Ureter (tissue), 1 donor: ENCODE data around the gene EHD2. TPM values are rescaled to one million over a fixed set of nuclear protein-coding genes. Genes with fewer than 3 reads are reported as not detected.
"Not testable (repeated sequence)": the region's sequence is repeated elsewhere in the genome, so short reads cannot be mapped to it uniquely, and the experiment has no call there.

Source experiments
- DNase-seq: peaks from one replicate; pipeline ENCODE4 v3.0.0-alpha.2; 2020; ENCODE audit warnings: low spot score
- total RNA-seq: library from RNA; stranded (reverse); gene quantifications from one replicate; pipeline ENCODE4 v1.2.4, GENCODE V29; 2023
- donor health status: DM: yes; HTN: yes; CAD: no.

The EHD2 gene
- total RNA-seq, 1 donor from 2014 or later: 126 TPM

DNA sequence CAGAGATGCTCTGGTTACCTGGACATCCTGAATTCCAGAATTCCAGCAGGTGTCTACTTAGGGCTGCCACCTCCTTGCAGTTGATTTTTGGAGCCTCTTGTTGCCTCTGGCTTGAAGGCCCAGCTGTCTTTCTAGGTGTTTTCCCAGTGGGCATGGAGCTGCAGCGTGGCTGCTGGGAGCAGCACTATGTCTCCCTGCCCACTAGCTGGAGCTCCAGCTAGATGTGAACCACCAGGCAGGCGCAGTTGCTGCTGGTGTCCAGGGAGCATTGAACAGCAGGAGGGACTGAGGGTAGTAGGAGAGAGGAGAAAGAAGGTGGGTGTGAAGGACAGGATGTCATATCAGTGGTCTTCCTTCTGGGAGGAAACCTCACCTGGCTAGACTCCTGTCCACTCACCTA is 55.4 kb downstream of the EHD2 start:
- DNase-seq: no peak

DNA sequence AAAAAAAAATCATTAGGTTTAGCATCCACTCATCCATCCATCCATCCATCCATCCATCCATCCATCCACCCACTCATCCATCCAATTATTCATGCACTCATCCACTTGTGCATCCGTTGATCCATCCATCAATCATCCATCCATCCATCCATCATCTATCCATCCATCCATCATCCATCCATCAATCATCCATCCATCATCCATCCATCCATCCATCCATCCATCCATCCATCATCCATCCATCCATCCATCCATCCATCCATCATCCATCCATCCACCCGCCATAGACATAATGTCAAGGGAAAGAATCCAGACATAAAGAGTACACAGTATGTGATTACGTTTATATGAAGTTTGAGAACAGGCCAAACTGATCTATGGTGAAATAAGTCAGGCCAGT is 56.3 kb downstream of the EHD2 start:
- no peak for DNase-seq

DNA sequence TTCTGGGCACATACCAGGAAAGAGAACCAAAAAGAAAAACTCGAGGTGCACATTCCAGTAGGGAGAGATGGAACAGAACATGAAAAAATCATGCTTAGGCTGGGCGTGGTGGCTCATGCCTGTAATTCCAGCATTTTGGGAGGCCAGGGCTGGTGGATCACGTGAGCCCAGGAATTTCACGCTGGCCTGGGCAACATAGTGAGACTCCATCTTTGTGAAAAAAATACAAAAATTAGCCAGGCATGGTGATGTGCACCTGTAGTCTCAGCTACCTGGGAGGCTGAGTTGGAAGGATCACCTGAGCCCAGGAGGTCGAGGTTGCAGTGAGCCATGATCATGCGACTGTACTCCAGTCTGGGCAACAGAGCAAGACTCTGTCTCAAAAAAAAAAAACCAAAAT is 58.1 kb downstream of the EHD2 start:
- DNase-seq: not testable (repeated sequence)

DNA sequence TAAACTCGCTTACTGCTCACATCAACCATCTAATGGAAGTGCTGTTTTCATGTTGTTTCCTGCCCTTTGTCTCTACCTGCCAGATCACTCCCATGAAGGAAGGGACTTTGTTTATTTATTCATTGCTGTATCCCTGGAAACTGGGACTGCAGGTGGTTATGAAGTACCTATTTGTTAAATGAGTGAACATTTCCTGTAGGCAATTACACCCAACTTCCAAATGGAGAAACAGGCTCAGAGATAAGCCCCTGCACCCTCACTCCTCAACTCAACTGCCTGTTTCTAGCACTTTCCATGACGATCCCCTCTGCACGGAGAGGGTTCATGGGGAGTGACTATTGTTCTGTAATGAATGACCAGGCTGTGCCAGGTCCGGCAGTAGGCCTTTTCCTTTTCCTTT is 63.3 kb downstream of the EHD2 start:
- no peak for DNase-seq

DNA sequence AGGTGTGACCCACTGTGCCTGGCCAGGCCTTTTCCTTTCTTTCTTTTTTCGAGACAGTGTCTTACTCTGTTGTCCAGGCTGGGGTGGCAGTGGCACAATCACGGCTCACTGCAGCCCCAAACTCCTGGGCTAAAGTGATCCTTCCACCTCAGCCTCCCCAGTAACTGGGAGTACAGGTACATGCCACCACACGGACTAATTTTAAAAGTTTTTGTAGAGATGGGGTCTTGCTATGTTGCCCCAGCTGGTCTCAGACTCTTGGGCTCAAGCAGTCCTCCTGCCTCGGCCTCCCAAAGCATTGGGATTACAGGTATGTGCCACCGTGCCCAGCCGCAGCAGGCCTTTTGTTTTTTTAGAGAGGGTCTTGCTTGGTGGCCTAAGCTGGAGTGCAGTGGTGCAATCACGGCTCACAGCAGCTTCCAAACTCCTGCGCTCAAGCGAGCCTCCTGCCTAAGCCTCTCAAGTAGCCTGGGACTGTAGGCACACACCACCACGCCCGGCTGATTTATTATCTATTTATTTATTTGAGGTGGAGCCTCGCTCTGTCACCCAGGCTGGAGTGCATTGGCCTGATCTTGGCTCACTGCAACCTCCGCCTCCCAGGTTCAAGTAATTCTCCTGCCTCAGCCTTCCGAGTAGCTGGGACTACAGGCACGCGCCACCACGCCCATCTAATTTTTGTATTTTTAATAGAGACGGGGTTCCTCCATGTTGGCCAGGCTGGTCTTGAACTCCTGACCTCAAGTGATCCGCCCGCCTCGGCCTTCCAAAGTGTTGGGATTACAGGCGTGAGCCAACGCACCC is 64.2 kb downstream of the EHD2 start:
- DNase-seq: not testable (repeated sequence)

DNA sequence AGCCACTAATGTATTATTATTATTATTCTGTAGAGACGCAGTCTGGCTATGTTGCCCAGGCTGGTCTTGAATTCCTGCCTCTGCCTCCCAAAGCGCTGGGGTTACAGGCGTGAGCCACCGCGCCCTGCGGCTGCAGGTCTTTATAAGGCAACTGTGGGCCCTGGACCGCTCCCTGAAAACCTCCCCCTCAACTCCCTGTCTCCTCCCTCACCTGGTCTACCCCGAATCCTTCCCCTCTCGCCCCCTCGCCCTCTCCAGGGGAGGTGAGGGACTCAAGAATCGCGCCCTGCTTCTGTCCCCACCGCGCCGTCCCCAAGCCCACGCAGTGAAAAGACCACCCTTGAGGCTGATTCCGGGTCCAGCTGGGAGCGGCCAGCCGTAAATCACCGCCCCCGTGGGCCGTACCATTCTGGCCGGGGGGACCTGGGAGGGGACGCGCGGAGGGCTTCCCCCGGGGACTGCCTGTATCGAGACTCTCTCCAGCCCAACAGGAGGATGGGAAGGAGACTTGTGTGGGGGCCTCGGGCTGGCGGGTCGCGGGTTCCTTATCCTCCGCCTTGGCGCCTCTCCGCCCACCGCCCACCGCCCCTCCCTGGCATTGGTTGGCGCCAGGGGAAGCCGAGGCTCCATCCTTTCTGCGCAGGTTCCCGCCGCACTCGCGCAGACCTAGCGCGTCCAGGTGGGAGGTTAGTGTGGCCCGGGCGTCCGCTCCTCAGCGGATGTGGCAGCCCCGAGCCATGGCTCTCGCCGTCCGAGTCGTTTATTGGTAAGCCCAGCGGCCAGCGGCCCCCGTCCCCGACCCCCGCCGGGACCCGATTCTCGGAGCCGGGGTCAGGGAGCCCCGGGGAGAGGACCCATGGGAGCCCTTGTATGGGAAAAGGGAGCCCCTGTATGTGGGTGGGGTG is 65.1 kb downstream of the EHD2 start, which contains the start of gene SELENOW:
Gene SELENOW (plus strand): TSS at position 655 of the 905 bp plus-strand sequence. CDS start 83 bp downstream, at position 738.
- peak; percentile 86 for DNase-seq

DNA sequence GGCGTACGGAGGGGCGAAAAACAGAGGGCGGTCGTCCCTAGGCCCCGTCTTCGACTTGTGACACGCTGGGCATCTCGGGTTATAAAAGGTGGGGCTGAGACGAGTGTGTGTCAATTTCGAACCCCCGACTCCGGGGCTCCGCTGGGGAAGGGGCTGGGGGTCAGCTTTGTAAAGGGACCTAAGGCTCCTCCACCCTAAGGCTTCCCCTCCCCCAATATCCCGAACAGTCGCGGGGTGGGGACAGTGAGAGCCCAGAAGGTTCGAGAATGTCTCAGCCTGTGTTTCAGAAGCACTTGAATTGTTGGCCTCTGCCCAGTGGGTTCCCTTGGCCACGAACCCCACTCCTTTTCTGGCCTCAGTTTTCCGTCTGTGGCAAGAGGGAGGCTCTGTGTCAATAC is 65.7 kb downstream of the EHD2 start:
- no peak for DNase-seq

DNA sequence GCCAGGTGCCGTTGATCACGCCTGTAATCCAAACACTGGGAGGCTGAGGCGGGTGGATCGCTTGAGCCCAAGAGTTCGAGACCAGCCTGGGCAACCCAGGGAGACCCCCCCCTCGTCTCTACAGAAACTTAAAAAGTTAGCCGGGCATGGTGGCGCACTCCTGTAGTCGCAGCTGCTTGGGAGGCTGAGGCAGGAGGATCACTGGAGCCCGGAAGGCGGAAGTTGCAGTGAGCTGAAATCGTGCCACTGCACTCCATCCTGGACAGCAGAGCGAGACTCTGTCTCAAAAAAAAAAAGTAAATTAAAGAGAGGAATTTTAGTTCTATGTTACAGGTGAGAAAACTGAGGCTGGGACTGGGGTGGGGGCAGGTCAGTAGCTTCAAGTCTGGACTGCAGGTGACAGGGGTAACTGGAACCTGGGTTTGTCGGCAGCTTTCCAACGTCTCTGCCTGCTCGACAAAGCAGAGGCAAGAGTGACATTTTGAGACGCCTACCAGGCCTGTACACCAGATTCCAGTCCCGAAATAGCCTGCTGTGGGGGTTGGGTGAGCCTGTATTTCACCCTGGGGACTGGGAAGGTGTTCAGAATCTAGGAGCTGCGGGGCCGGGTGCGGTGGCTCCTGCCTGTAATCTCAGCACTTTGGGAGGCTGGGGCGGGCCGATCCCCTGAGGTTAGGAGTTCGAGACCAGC is 66.4 kb downstream of the EHD2 start:
- DNase-seq: peak; percentile 69

DNA sequence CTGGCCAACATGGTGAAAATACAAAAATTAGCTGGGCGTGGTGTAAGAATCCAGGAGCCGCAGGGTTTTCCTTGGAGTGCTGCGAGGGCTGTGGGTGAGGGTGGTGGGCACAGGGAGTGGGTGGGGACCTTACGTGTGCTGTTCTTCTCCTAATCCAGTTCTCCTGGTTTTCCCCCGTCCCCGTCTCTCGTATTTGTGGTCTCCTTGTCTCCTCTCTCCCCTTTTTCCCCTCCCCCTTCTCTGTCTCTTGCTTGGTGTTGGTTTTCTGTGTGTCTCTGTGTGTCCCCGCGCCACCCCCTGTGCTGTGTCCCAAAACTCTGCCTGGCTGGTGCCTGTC is 67.0 kb downstream of the EHD2 start:
- no peak for DNase-seq

DNA sequence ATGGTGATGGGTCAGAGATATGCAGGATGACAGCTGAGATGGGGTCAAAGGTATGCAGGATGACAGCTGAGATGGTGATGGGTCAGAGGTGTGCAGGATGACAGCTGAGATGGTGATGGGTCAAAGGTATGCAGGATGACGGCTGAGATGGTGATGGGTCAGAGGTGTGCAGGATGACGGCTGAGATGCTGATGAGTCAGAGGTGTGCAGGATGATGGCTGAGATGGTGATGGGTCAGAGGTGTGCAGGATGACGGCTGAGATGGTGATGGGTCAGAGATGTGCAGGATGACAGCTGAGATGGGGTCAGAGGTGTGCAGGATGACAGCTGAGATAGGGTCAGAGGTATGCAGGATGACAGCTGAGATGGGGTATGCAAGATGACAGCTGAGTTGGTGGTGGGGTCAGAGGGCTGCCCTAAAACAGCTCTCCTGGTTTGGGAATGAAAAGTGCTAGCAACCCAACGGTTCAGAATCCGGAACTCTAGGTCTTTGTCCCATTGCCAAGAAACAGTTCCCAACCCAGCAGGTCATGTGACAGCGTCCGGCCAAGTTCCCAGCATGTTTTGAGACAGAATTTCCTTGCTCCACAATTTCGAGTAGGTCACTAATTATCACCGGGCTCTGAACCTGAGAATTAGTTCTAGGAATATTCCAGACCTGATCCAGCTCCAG is 68.5 kb downstream of the EHD2 start:
- peak; percentile 60 for DNase-seq

DNA sequence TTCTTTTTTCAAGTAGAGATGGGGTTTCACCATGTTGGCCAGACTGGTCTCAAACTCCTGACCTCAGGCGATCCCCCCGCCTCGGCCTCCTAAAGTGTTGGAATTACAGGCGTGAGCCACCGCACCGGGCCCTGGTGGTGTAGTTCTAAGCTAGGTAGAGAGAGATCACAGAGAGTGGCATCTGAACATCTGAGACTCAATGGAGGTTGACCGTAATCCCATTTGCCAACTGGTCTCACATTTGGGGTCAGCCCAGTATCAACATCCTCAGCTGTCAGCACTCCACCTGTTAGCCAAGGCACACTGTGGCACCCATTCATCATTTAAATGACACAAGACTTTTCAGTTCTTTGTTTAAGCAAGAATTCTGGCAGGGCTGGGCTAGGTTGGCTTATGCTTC is 73.3 kb downstream of the EHD2 start:
- no peak for DNase-seq

DNA sequence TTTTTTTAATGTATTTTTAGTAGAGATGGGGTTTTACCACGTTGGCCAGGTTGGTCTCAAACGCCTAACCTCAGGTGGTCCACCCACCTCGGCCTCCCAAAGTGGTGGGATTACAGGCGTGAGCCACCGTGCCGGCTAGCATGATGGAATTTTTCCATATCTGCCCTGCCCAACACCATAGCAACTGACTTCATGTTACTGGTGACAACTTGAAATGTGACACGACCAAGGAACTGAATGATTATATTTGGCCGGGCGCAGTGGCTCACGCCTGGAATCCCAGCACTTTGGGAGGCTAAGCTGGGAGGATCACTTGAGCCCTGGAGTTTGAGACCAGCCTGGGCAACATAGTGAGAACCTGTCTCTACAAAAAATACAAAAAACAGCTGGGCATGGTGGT is 74.1 kb downstream of the EHD2 start:
- DNase-seq: not testable (repeated sequence)

DNA sequence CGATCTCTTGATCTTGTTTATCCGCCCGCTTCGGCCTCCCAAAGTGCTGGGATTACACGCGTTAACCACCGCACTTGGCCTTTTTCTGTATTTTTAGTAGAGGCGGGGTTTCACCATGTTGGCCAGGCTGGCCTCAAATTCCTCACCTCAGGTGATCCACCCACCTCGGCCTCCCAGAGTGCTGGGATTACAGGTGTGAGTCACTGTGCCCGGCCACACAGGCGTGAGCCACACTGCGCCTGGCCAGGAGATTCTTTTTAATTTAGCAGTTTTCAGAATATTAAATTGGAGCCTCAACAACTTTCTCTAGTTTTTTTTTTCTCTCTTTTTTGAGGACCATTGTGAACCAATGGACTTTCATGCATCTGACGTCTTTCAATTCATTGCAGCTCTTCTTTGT is 76.6 kb downstream of the EHD2 start:
- not testable (repeated sequence) for DNase-seq

DNA sequence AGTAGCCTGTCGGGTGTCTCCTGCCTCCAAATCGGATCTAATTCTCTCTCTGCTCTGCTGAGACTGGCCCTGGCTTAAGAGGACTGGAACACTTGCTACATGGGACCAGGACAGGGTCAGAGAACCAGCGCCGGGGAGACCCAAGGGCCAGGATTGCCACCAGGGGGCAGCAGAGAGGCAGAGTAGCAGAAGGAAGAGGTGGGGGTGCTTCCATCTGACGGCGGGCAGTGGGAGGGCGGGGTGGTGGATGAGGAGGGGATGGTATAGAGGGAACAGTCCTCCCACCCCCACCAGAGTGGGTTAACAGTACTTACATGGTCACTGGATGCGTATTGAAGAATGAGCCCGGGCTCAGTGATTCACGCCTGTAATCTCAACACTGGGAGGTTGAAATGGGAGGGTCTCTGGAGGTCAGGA is 77.2 kb downstream of the EHD2 start:
- DNase-seq: peak; percentile 73

DNA sequence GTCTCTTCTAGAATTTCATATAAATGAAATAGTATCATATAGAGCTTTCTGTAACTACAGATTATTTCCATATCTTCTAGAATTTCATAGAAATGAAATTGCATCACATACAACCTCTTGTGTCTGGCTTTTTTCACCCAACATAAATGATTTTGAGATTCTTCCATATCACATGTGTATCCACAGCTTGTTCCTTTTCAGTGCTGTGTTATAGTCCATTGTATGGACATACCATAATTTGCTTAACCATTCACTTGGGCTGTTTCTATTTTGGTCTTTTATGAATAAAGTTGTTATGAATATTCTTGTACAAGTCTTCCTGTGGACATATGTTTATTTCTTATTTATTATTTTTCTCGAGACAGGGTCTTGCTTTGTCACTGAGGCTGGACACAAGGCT is 79.4 kb downstream of the EHD2 start:
- no peak for DNase-seq

Other genes with a start within 250 kb of the EHD2 start
- gene SLC8A2, start 241.5 kb upstream of the EHD2 start, total RNA-seq: 2.7 TPM
- gene KPTN, start 229.2 kb upstream of the EHD2 start, total RNA-seq: 13.9 TPM
- gene NAPA, start 198.4 kb upstream of the EHD2 start, total RNA-seq: 158 TPM
- 0.70 TPM for gene ZNF541, start 140.3 kb upstream of the EHD2 start, total RNA-seq
- 19.4 TPM for gene BICRA, start 104.3 kb upstream of the EHD2 start, total RNA-seq
- gene NOP53, start 32.1 kb downstream of the EHD2 start, total RNA-seq: 450 TPM
- 404 TPM for gene SELENOW, start 65.3 kb downstream of the EHD2 start, total RNA-seq
- not detected for gene TPRX1, start 91.1 kb downstream of the EHD2 start, total RNA-seq
- gene CRX, start 108.5 kb downstream of the EHD2 start, total RNA-seq: not detected
- not detected for gene TPRX2, start 145.8 kb downstream of the EHD2 start, total RNA-seq
- 0.75 TPM for gene SULT2A1, start 172.9 kb downstream of the EHD2 start, total RNA-seq